GM21381 (cell line): ENCODE data around the gene BBX.

ENCODE experiments used
- ATAC-seq: cut with Tn5 transposase; IDR thresholded peaks from one replicate; pipeline ENCODE4 v1.9.1; 2021; ENCODE audit warnings: mild to moderate bottlenecking, moderate library complexity; ENCODE audit not compliant: unreplicated experiment

The BBX gene

GRCh38 chr3:107598926-107599771 is 76.4 kb downstream of the BBX start:
- peak; percentile 95 for ATAC-seq

DNA sequence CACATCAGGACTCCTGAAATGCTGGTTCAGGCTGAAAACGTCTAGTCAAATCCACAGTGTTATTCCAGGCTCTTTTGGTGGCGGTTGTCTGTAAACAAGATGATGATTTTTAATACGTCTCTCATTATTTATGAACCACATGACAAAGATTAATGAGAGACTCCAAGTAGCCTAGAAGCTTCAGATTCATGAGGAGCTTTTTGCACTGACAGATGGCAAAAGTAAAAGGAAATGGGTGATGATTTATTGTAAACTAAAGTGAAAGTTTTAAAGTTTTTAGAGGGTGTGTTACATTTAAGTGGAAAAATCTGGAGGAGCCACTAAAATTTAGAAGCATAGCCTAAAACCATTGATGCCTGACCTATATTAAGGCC is 77.0 kb downstream of the BBX start:
- no peak for ATAC-seq

DNA sequence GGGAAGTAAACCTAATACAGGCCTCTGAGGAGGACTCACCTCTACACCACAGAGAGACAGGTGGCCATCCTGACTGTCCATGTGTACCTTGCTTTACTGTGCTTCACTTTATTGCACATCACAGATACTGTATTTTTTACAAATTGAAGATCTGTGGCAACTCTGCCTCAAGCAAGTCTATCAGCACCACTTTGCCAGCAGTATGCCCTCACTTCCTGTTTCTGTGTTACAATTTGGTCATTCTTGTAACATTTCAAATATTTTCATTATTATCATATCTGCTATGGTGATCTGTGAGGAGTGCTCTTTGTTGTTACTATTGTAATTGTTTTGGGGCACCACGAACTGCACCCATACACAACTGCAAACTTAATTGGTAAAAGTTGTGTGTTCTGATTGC is 78.0 kb downstream of the BBX start:
- ATAC-seq: no peak

DNA sequence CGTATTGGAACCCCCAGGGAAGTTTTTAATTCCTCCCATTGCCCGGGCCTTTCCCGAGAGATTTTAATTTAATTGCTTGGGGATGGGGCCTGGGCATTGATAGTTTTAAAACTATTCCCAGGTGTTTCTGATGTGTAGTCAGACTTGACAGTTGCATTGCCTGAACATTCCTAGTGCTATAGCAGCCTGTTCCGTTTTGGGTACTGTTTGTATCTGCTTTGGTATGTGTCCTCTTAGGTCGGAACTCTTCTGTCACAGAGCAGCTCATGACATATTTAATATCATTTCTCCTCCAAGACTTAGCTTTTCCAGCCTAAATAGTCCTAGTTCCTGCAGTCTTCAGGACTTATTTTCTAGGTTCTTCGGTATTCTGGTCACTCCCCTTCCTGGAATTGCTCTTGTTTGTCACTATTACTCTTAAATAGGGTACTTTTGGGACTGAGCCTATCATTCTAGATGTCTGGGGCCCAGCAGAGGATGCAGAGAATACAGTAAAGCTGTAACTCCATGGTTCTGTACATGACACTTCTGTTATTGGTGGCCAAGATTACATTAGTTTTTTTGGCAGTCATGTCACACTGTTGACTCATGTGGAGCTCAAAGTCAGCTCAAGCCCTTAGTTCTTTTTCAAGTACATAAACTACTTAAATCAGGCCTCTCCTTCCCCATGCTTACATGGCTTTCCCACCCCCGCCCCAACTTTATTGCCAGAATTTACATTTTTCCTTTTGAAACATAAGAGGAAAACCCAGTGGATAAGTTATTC is 81.5 kb downstream of the BBX start:
- ATAC-seq: no peak

- no peak for ATAC-seq
Measured at GRCh38 chr3:107611775-107612469, 89.2 kb downstream of the BBX start.

GRCh38 chr3:107612664-107613084 is 89.9 kb downstream of the BBX start:
- no peak for ATAC-seq

DNA sequence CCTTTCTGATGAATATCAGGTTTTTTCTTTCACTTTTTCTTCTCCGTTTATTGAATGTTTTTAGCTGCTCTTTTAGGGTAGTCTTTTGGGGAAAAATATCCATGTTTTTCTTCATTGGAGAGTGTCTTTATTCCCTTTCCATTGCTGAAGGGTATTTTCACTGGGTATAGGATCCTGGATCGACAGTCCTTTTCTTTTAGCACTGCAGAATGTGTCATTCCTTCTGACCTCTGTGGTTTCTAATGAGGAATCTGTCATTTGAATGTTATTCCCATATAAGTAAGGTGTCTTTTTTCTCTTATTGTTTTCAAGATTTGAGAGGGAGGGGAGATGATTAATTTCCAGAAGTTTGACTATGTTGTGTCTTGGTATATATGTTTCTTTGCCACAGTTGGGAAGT is 96.8 kb downstream of the BBX start:
- no peak for ATAC-seq

- no peak for ATAC-seq
Measured at GRCh38 chr3:107620534-107620933, 97.8 kb downstream of the BBX start.

DNA sequence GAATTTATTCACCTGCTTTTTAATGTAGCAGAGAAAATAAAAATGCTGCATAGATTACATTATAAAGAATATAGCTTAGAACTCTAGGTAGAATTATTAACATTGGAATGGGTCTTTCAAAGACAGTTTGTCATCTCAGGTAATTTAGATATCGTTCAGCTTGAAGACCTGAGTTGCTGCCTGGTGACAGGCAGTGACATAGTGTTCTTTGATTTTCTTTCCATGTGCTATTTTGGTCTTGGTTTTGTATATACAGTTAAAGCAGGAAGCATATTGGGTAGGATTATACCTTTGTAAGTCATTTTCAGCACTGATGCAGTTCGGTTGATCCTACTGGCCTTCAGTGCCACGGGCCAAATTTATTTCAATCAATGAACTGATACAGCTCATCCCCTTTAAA is 98.7 kb downstream of the BBX start:
- ATAC-seq: no peak

- no peak for ATAC-seq
Measured at GRCh38 chr3:107627962-107628542, 105.3 kb downstream of the BBX start.

- no peak for ATAC-seq
Measured at GRCh38 chr3:107629566-107629965, 106.8 kb downstream of the BBX start.

GRCh38 chr3:107630779-107631178 is 108.0 kb downstream of the BBX start:
- ATAC-seq: no peak

DNA sequence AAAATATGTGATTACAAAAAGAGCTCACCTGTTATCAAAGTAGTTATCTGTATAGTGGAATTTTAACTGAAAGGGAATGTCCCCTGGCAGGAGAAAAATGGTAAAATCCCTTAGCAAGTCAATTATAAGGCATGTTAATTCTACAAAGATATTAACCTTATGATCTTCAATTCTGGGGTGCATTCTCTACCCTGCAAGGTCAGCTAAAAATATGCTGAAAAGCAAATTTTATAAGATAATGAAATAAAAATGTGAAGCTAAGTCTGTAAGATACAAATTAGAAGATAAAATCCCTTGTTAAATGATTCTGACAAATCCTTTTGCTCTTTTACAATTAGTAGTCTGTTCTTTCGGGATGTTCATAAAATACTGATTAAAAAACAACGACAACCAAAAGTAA is 109.8 kb downstream of the BBX start:
- ATAC-seq: no peak

DNA sequence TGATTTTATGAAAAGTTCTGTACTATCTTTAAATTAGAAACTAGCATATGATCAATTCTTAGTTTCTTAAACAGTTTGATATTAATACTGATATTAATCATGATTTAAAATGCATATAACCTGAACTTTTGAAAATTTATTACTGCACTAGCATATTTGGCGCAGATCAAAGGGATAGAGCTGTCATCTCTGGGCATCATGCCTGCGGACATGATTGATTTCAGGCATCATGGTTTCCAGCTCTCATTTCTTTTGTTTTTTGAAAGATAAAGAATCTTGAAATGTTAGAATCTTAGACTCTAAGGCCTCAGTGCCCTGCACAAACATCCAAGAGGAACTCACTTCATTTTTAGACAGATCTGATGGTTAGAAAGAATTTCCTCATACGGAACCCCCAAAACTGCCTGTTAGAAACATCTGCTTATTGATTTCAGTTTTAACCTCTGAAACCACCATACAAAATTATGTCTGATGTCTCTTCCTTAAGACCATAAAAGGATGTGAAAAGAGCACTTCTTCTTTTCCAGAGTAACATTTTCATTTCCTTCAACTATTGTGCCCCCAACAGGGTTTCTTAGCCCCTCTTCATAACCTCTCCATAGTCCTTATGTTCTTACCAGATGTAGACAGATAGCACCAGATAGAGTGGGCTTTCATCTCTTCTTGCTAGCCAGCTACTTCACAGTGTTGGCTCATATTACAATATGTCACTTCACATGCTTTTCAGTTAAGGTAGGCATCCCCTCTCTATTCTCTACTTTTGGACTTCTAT is 110.8 kb downstream of the BBX start:
- peak; percentile 92 for ATAC-seq

DNA sequence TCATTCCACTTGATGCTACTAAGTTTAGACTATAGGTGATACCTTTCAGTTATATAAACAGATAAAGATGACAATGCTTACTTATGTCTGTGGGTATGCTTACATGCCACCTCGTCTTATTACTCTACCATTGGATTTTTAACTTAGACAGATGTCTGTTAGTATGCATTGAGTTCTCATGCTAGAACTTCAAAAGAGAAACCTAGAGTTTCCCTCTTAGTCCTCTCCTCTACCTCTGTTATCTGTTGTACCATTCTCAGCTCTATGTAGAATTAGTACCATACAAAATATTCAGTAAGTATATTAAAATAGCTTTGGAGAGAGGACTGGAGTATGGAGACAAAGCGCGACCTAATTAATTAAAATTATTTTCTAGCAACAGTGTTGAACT is 111.3 kb downstream of the BBX start:
- peak; percentile 41 for ATAC-seq

DNA sequence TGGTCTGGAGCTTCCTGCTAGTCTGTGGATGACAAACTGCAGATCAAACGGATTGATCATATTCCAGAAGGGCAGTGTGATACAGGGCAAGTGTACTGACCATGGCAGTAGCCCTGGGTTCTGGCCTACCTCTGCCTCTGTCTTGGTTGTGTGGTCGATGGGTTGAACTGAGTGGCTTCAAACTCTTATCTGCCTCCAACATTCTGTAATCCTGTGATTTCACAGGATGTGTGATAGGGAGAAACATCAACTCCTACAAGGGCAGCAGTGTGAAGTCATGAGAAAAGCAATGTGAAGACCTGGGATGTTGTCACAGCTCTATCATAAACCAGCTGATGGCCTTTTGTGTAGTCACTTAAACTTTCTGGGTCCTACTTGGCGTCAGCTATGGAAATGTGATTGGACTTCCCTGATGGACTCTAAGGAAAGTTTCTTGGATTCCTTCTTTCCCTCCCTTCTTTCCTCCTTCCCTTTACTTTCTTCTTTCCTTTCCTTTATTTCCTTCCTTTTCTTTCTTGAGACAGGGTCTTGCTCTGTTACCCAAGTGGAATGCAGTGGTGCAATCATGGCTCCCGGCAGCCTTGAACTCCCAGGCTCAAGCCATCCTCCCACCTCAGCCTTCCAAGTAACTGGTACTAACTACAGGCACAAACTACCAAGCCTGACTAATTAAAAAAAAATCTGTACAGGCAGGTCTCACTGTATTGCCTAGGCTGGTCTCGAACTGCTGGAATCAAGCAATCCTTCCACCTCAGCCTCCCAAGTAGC is 114.8 kb downstream of the BBX start:
- ATAC-seq: no peak

DNA sequence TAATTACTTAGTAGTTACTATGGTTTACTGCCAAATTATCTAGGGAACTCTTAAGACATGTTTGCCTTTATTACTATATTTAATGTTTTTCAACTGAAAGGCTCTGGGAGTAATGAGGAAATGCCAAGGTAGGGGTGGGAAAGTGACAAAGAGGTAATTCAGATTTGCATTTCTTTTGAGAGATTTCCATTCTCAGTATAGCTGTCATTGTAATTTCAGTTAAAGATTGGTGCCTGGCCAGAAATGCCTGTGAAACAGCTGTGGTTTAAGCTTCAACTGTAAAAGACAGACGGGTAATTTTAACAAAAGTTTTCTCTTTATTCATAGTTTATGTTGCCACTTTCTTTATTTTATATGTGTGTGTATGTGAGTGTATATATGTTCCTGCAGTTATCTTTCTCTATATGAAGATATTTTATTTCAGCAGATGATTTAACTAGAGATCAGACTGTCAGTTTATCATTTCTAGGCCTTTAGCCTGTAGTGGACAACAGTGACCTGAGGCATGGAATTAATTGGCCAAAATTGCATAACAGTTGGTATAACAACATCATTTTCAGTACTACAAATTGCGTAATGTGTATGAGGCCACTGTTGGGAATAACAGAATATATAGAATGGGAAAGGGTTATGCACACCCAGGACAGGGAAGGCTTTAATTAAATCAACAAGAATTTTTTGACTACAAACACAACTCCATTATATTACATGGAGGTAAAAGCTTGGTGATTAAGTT is 119.0 kb downstream of the BBX start:
- ATAC-seq: peak; percentile 75

- ATAC-seq: no peak
Measured at GRCh38 chr3:107643038-107643883, 120.5 kb downstream of the BBX start.
